K562 (cell line): Measurements from ENCODE around the gene SERPINE1. TPM values are rescaled to one million over a fixed set of nuclear protein-coding genes. Genes with fewer than 3 reads are reported as not detected.

Experiments
- ARID1B ChIP-seq: fragments of 450-650 bp; IDR thresholded peaks from 2 replicates; pipeline ENCODE4 v1.6.1; 2016; ENCODE audit warnings: antibody characterized with exemption, mild to moderate bottlenecking, inconsistent platforms
- CBX8 ChIP-seq: fragments of 200-600 bp; sonication (generic); IDR thresholded peaks from 2 replicates; pipeline ENCODE4 v1.6.1; 2012; ENCODE audit warnings: borderline replicate concordance, mixed run types, low read depth, mild to moderate bottlenecking, moderate library complexity, mixed read lengths, low read length, control low read depth, inconsistent platforms; ENCODE audit not compliant: poor library complexity, severe bottlenecking; ENCODE audit errors: extremely low read depth
- CXXC5 ChIP-seq: fragments of 250-450 bp; sonication (Bioruptor Pico); IDR thresholded peaks from 2 replicates; pipeline ENCODE4 v1.8.0; 2022; ENCODE audit warnings: inconsistent platforms, mild to moderate bottlenecking, moderate library complexity
- DNMT1 ChIP-seq: fragments of 450-650 bp; IDR thresholded peaks from 2 replicates; pipeline ENCODE4 v1.6.1; 2016; ENCODE audit warnings: antibody characterized with exemption, mild to moderate bottlenecking
- ELF2 ChIP-seq: fragments of 250-450 bp; sonication (Bioruptor Pico); IDR thresholded peaks from 2 replicates; pipeline ENCODE4 v1.5.0; 2021; ENCODE audit warnings: mild to moderate bottlenecking
- FOXA3 ChIP-seq, 2 experiments: fragments of 450-650 bp in 1 of 2; sonication (generic) in 1 of 2; formaldehyde crosslinking; IDR thresholded peaks in 1 of 2; conservative IDR thresholded peaks in 1 of 2; 2 replicates each; pipeline versions ENCODE4 v1.4.0 to v1.8.0; 2020 to 2022; ENCODE audit warnings: mild to moderate bottlenecking in 2 of 2, missing genetic modification reagents in 1 of 2
- GABPA ChIP-seq: fragments of 200-800 bp; sonication (Bioruptor generic); conservative IDR thresholded peaks from 2 replicates; pipeline ENCODE4 v1.6.1; 2016; ENCODE audit warnings: low read depth, missing genetic modification characterization, missing compliant biosample characterization
- GABPB1 ChIP-seq: sonication (generic); formaldehyde crosslinking; IDR thresholded peaks from 2 replicates; pipeline ENCODE4 v1.8.0; 2022; ENCODE audit warnings: mild to moderate bottlenecking, missing genetic modification reagents
- MTA3 ChIP-seq: fragments of 450-650 bp; formaldehyde crosslinking; IDR thresholded peaks from 2 replicates; pipeline ENCODE4 v1.6.1; 2017; ENCODE audit warnings: mild to moderate bottlenecking, borderline replicate concordance
- NCOA1 ChIP-seq: fragments of 450-650 bp; IDR thresholded peaks from 2 replicates; pipeline ENCODE4 v1.6.1; 2016; ENCODE audit warnings: low read depth
- PCBP2 ChIP-seq: fragments of 200-400 bp; formaldehyde crosslinking; IDR thresholded peaks from 2 replicates; pipeline ENCODE4 v1.6.1; 2018; ENCODE audit warnings: low read length, low read depth, mild to moderate bottlenecking, moderate library complexity; ENCODE audit not compliant: poor library complexity, severe bottlenecking
- RAD51 ChIP-seq: fragments of 450-650 bp; IDR thresholded peaks from 2 replicates; pipeline ENCODE4 v1.7.1; 2016; ENCODE audit warnings: low read depth, mild to moderate bottlenecking, borderline replicate concordance
- RCOR1 ChIP-seq, 2 experiments: IDR thresholded peaks; 2 replicates each; pipeline ENCODE4 v1.6.1; 2012; ENCODE audit warnings: low read depth in 2 of 2, low read length in 2 of 2, borderline replicate concordance in 1 of 2, improper control_type of control experiment in 1 of 2
- SAFB ChIP-seq: fragments of 200-400 bp; formaldehyde crosslinking; IDR thresholded peaks from 2 replicates; pipeline ENCODE4 v1.6.1; 2017; ENCODE audit warnings: low read depth, low read length, borderline replicate concordance
- SLC30A9 ChIP-seq: fragments of 250-450 bp; sonication (Bioruptor Pico); IDR thresholded peaks from 2 replicates; pipeline ENCODE4 v1.8.0; 2022; ENCODE audit warnings: mild to moderate bottlenecking, moderate library complexity
- STAT5A ChIP-seq: IDR thresholded peaks from 2 replicates; pipeline ENCODE4 v1.6.1; 2012; ENCODE audit warnings: low read length, inconsistent platforms, borderline replicate concordance
- THAP7 ChIP-seq: fragments of 250-450 bp; sonication (Bioruptor Pico); IDR thresholded peaks from 2 replicates; pipeline ENCODE4 v1.5.0; 2021
- ZBTB11 ChIP-seq, 3 experiments: fragments of 200-800 bp in 1 of 3; fragments of 250-450 bp in 1 of 3; fragments of 450-650 bp in 1 of 3; sonication (Bioruptor Pico) in 1 of 3; sonication (Bioruptor generic) in 1 of 3; formaldehyde crosslinking in 1 of 3; IDR thresholded peaks; 2 replicates each; pipeline versions ENCODE4 v1.6.1 to v1.8.0; 2016 to 2022; ENCODE audit warnings: mild to moderate bottlenecking in 2 of 3, missing genetic modification characterization in 2 of 3, missing compliant biosample characterization in 1 of 3, moderate library complexity in 1 of 3
- ZHX1 ChIP-seq: fragments of 150-350 bp; conservative IDR thresholded peaks from 2 replicates; pipeline ENCODE4 v1.6.1; 2014; ENCODE audit warnings: low read length
- ZNF384 ChIP-seq: IDR thresholded peaks from 2 replicates; pipeline ENCODE4 v1.6.1; 2012; ENCODE audit warnings: low read depth, low read length, improper control_type of control experiment
- polyA plus RNA-seq, 8 experiments: library from polyadenylated mRNA; depleted of rRNA in 4 of 8; stranded (reverse) in 5 of 8; unstranded in 3 of 8; fragments of >200 nt; fragmentation: Nextera tagmentation in 2 of 8; fragmentation: Illumina TruSeq in 1 of 8; extraction: Ambion mirVana in 2 of 8; extraction: Trizol in 1 of 8; gene quantifications; 2 replicates each; pipeline versions ENCODE4 v1.2.1 to v1.2.3, GENCODE V29; 2011 to 2014; ENCODE audit warnings: inconsistent platforms in 1 of 8, missing spikeins in 1 of 8
- total RNA-seq, 7 experiments: library from RNA; depleted of rRNA in 6 of 7; stranded (reverse); fragments of >200 nt in 6 of 7; fragmentation: Illumina TruSeq in 2 of 7; extraction: Trizol in 2 of 7; gene quantifications; 2 replicates each; pipeline versions ENCODE4 v1.2.1 to v1.2.3, GENCODE V29; 2011 to 2021; ENCODE audit warnings: low replicate concordance in 1 of 7

The SERPINE1 gene
- total and polyA plus RNA-seq, 9 of the 15 experiments (the other 6 are each of a cell fraction or from before 2014, with no cell fraction given) = 0.22 to 4.8 (median 0.91) TPM

GRCh38 chr7:101124376-101125056 lies 2.4 kb upstream of the SERPINE1 start (continued):
- peak; percentile 57 for TF ChIP-seq GABPA (tag)
- TF ChIP-seq PCBP2 = no peak
- TF ChIP-seq ELF2 (CRISPR knock-in tag) = no peak
- no peak for TF ChIP-seq SLC30A9 (CRISPR knock-in tag)
- TF ChIP-seq RCOR1 (IDR thresholded peaks at IDR 0.05; ENCODE audit: borderline replicate concordance in 1 of 2, low read depth in 2 of 2, low read length in 2 of 2) = no peak
- TF ChIP-seq RAD51 = peak; percentile 35; the same call in 1 of the 2 replicates
- TF ChIP-seq ZNF384 = 0 out of 2 replicates have a peak, but pooled peaks have one; percentile 36
- TF ChIP-seq MTA3 = no peak
- TF ChIP-seq STAT5A = no peak
- peak; percentile 29; the same call in 1 of the 2 replicates for TF ChIP-seq ARID1B
- no peak for TF ChIP-seq DNMT1
- TF ChIP-seq FOXA3 (CRISPR knock-in tag; conservative IDR thresholded peaks at IDR 0.05 in 1 of 2, IDR thresholded peaks at IDR 0.05 in 1 of 2) = peak in 1 of 2 experiments; percentile 43; a peak in 1 of 4 replicates
- TF ChIP-seq NCOA1 = no peak
- TF ChIP-seq GABPB1 (CRISPR knock-in tag) = no peak
- no peak for TF ChIP-seq THAP7
- TF ChIP-seq CBX8 = no peak
- no peak for TF ChIP-seq ZHX1
- no peak for TF ChIP-seq ZBTB11 (CRISPR knock-in tag; IDR thresholded peaks at IDR 0.05)
- TF ChIP-seq CXXC5 (CRISPR knock-in tag) = no peak
- TF ChIP-seq SAFB = no peak
